Omental fat pad (tissue), 4 donors: ENCODE results near the gene CFAP206. TPM values are rescaled to one million over a fixed set of nuclear protein-coding genes. Genes with fewer than 3 reads are reported as not detected.

Source experiments
- ATAC-seq: fragments of 150-250 bp; one replicate; pipeline ENCODE4 v1.9.1; 2016; ENCODE audit warnings: mild to moderate bottlenecking, moderate library complexity; ENCODE audit not compliant: low FRiP score
- DNase-seq: peaks from one replicate; pipeline ENCODE4 v3.0.0-alpha.2; 2019; ENCODE audit warnings: low spot score
- total RNA-seq, 4 donors: library from RNA; depleted of rRNA; stranded (reverse); fragments of >200 nt; gene quantifications; one replicate each; pipeline ENCODE4 v1.1.0, GENCODE V29; 2016
- TF ChIP-seq, protein P1 (sequence below), 3 donors: fragments of 450-650 bp; IDR thresholded peaks; one replicate each; pipeline ENCODE4 v1.5.1; 2016 to 2017; ENCODE audit warnings: antibody characterized with exemption in 3 of 3, mild to moderate bottlenecking in 3 of 3, moderate library complexity in 2 of 3

The CFAP206 gene, protein sequence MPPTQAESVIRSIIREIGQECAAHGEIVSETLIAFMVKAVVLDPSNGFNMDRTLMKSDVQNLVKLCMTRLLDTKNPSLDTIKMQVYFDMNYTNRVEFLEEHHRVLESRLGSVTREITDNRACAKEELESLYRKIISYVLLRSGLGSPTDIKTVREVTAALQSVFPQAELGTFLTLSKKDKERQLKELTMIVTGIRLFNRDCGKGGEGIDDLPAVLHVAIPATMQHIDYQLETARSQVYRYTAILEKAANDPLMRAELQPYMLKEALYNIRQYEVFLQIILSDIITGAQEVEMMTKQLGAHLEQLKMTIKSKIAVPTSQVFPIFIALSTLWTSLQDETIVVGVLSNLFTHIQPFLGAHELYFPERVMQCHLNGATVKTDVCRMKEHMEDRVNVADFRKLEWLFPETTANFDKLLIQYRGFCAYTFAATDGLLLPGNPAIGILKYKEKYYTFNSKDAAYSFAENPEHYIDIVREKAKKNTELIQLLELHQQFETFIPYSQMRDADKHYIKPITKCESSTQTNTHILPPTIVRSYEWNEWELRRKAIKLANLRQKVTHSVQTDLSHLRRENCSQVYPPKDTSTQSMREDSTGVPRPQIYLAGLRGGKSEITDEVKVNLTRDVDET
- under 1 TPM in 1 of 4 donors, not detected in 3; 0.37 TPM for total RNA-seq

DNA sequence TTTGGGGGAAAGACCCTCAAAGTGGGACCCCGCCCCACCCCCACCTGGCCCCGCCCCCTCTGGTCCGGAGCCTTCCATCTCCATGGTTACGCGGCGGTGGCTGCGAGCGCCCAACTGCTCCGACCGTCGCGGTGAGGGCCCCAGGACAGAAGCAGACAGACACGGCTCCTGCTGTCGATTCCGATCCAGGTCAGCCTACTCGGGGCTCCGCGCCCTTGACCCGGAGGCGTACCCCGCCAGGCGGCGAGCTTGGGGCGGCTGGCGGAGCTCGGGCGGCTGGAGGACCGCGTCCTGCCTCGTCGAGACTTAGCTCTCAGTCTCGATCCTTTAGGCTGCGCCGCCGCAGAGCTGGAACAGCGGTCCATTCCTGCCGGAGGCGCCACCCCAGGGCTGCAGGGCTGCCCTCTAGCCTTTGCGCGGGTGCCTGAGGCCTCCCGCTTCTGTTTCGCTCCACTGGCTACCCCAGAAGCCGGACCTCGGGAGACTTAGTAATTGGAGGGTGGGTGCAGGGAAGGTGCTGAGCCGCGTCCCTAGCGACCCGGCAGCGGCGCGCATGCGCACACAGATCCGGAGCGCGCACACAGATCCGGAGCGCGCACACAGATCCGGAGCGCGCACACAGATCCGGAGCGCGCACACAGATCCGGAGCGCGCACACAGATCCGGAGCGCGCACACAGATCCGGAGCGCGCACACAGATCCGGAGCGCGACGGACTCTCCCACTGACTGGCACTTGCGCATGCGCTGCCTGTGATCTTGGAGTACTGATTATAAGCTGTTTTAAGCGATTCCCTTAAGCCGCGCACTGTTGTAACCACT, at the start of gene CFAP206:
Gene CFAP206 (plus strand): TSS at position 72 of the 820 bp plus-strand sequence. CDS start 1,868 bp downstream, outside the sequence.
- ATAC-seq: peak; percentile 95
- TF ChIP-seq, protein P1, sequence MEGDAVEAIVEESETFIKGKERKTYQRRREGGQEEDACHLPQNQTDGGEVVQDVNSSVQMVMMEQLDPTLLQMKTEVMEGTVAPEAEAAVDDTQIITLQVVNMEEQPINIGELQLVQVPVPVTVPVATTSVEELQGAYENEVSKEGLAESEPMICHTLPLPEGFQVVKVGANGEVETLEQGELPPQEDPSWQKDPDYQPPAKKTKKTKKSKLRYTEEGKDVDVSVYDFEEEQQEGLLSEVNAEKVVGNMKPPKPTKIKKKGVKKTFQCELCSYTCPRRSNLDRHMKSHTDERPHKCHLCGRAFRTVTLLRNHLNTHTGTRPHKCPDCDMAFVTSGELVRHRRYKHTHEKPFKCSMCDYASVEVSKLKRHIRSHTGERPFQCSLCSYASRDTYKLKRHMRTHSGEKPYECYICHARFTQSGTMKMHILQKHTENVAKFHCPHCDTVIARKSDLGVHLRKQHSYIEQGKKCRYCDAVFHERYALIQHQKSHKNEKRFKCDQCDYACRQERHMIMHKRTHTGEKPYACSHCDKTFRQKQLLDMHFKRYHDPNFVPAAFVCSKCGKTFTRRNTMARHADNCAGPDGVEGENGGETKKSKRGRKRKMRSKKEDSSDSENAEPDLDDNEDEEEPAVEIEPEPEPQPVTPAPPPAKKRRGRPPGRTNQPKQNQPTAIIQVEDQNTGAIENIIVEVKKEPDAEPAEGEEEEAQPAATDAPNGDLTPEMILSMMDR (IDR thresholded peaks at IDR 0.05): no peak

DNA sequence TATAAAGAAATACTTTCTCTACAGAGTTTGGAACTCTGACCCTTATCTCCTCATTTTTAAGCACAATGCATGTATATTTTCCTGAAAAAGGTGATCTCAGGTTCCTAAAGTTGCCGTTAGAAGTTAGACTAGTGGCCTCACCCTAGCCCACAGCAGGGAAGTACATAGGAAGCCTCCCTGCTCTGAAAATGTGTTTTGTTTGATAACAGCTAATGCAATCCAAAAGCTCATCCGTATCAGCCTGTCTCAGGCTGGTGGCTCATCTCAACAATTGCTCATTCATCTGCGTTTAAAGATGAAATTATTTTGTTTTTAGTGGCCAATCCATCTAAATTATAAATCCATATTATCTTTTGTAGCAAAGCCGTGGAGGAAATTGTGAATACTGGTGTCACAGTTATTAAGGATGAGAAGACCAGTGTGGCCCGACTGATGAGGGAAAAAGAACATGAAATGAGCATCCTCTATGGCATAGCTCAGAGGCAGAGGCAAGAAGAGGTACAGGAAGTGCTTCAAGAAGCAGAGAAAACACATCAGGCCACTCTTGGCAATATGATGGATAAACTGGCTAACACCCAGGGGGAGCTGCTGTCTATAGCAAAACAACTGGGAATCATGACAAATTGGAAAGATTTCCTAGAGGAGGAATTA, 43.0 kb upstream of the CFAP206 start:
- no peak for DNase-seq
- ATAC-seq: no peak
- TF ChIP-seq, protein P1 (IDR thresholded peaks at IDR 0.05): no peak

More for the DNA sequence above, at the start of gene CFAP206:
- peak; percentile 42 for DNase-seq

DNA sequence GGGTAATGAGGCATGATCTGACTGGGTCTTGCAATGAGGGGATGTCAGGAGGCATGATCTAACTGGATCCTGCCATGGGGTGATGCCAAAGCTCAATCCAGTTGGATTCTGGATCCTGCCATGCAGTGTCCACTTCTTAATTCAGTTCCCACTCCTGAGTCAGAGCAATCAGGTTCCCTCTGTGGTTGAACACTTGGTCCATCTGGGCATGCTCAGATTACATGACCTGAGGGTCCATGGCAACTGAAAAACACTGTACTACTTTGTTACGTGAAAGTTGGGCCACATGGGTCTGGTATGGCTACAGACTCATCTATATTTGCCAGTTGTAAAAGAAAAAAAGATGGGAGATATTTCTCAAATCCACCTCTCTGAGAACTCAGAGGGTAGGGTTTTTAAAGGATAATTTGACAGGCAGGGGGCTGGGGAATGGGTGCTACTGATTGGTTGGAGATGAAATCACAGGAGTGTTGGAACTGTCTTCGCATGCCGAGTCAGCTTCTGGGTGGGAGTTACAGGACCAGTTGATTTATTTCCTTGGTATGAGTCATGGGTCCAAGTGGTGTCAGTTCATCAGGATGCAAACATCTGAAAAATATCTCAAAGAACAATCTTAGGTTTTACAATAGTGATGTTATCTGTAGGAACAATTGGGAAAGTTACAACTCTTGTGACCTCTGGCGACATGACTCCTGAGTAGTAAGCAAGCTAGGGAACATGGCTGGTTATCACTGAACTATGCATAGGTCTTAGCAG, 41.5 kb upstream of the CFAP206 start:
- TF ChIP-seq, protein P1 (IDR thresholded peaks at IDR 0.05): no peak
- ATAC-seq (no peak), DNase-seq (no peak)

DNA sequence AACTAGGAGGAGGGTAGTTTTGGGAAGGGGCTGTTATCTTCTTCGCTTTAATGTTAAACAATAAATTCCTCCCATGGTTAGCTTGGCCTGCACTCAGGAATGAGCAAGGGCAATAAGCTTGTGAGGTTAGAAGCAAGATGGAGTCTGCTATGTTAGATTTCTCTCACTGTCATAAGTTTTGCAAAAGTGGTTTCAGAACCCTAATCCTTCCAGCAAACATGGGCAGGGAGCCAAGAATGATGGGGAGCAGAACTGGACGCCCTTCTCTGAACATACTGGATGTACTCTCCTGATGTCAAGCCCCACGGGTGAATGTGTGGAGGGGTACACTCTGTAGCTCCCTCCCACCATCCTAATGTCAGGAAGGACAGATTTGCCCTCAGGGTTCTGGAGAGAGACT, 40.9 kb upstream of the CFAP206 start:
- TF ChIP-seq, protein P1 (IDR thresholded peaks at IDR 0.05): no peak
- DNase-seq: no peak
- no peak for ATAC-seq

DNA sequence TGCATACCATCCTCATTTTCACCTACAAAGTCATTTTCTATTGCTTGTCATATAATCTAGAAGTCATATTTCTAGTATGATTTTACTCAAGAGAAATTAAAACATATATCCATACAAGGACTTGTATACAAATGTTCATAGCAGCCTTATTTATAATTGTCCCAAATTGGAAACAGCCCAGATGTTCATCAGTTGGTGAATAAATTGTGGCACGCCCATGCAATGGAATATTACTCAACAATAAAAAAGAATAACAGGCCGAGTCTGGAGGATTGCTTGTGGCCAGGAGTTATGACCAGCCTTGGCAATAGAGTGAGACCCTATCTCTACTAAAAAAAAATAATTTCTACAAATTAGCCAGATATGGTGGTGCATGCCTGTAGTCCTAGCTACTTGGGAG, 34.4 kb upstream of the CFAP206 start:
- DNase-seq (no peak), ATAC-seq (no peak)
- TF ChIP-seq, protein P1 (IDR thresholded peaks at IDR 0.05): no peak

DNA sequence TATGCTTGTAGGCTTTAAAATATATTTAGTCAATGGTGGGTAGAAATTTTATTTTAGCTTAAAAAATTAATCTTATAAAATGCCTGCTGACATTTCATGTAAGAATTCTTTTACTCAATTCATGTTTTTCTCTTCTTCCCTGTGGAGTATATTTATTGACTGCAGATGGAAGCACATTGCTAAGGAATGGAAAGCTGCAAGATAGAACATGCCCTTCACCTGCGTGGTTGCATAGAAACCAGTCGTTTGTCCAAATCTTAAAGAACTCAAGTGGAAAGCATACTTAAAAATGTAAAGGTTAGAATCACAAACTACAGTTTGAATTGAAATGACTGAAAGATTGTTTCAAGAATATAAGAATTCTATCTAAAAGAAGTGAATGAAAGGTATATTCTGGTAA, 32.5 kb upstream of the CFAP206 start:
- TF ChIP-seq, protein P1 (IDR thresholded peaks at IDR 0.05): no peak
- DNase-seq (no peak), ATAC-seq (no peak)
